Loucy (cell line): ENCODE results near the gene DOC2B.

Experiments used
- EZH2phosphoT487 ChIP-seq: fragments of 200-600 bp; IDR thresholded peaks from 2 replicates; pipeline ENCODE4 v1.6.1; 2018; ENCODE audit warnings: antibody characterized with exemption, mild to moderate bottlenecking, moderate library complexity, borderline replicate concordance
- TF ChIP-seq, protein P1 (sequence below): fragments of 200-600 bp; sonication (generic); conservative IDR thresholded peaks from 2 replicates; pipeline ENCODE4 v1.5.1; 2014; ENCODE audit warnings: mild to moderate bottlenecking, antibody characterized with exemption, low read length

- TF ChIP-seq, protein P1, sequence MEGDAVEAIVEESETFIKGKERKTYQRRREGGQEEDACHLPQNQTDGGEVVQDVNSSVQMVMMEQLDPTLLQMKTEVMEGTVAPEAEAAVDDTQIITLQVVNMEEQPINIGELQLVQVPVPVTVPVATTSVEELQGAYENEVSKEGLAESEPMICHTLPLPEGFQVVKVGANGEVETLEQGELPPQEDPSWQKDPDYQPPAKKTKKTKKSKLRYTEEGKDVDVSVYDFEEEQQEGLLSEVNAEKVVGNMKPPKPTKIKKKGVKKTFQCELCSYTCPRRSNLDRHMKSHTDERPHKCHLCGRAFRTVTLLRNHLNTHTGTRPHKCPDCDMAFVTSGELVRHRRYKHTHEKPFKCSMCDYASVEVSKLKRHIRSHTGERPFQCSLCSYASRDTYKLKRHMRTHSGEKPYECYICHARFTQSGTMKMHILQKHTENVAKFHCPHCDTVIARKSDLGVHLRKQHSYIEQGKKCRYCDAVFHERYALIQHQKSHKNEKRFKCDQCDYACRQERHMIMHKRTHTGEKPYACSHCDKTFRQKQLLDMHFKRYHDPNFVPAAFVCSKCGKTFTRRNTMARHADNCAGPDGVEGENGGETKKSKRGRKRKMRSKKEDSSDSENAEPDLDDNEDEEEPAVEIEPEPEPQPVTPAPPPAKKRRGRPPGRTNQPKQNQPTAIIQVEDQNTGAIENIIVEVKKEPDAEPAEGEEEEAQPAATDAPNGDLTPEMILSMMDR: no peak
- TF ChIP-seq EZH2phosphoT487: no peak
Observed at GRCh38 chr17:225551-225950, 44.1 kb upstream of the DOC2B start.
